ENCODE measurements around the gene KLHL20.
A peak's percentile ranks its signal among the peaks of the same experiment; 100 is the strongest.
"Not testable (repeated sequence)": the region's sequence is repeated elsewhere in the genome, so short reads cannot be mapped to it uniquely, and the experiment has no call there.

Gene KLHL20

GRCh38 chr1:173753830-173754229 lies 39.0 kb downstream of the KLHL20 start:
- no peak for DNase-seq

- DNase-seq: no peak
These were observed 42.9 kb downstream of the KLHL20 start for GRCh38 chr1:173757666-173758065.

DNA sequence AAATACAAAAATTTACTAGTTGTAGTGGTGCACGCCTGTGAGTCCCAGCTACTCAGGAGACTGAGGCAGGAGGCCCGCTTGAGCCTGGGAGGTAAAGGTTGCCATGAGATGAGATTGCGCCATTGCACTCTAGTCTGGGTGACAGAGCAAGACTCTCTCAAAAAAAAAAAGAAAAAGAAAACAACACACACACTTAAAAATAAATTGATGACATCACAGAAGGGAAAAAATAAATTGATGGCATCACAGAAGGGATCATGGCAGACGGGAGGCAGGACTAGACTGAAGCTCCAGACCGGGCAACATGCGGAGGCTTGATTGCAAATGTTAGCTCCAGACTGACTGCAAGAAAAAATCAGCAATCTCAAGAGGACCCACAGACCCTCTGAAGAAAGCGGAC lies 43.3 kb downstream of the KLHL20 start:
- no peak for DNase-seq

GRCh38 chr1:173758980-173759379 lies 44.2 kb downstream of the KLHL20 start:
- DNase-seq: no peak

GRCh38 chr1:173764331-173764730 lies 49.5 kb downstream of the KLHL20 start:
- not testable (repeated sequence) for DNase-seq

DNA sequence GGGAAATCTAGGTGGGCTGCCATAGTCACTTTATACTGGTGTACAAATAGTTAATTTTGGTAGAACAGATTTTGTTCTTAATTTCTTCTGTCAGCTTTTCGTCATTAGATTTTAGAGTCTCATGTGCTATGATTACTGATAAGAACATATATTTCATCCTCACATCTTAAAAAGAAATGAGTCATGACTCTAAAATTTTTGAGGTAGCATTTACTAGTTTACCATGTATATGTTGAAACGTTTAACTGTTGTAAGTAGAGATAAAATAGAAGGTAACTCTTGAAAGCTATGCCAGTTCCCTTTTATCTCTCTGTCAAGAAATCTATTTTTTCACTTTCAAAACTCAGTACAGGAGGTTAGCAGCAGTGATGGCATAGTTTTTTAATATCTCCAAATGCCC lies 53.4 kb downstream of the KLHL20 start:
- no peak for DNase-seq

GRCh38 chr1:173768827-173769226 lies 54.0 kb downstream of the KLHL20 start:
- no peak for DNase-seq

DNA sequence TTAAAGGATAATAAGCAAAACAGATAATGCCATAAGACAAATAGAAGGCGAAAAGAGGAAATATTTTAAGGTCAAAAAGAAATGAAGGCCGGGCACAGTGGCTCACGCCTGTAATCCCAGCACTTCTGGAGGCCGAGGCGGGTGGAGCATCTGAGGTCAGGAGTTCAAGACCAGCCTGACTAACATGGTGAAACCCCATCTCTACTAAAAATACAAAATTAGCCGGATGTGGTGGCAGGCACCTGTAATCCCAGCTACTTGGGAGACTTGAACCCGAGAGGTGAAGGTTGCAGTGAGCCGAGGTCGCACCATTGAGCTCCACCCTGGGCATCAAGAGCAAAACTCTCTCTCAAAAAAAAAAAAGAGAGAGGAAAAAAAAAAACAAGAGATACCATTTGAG lies 55.5 kb downstream of the KLHL20 start:
- DNase-seq: not testable (repeated sequence)

- DNase-seq: no peak
These were observed 56.8 kb downstream of the KLHL20 start for GRCh38 chr1:173771560-173771959.

- DNase-seq: no peak
These were observed 60.9 kb downstream of the KLHL20 start for GRCh38 chr1:173775578-173776226.

GRCh38 chr1:173779936-173780335 lies 65.2 kb downstream of the KLHL20 start:
- no peak for DNase-seq

DNA sequence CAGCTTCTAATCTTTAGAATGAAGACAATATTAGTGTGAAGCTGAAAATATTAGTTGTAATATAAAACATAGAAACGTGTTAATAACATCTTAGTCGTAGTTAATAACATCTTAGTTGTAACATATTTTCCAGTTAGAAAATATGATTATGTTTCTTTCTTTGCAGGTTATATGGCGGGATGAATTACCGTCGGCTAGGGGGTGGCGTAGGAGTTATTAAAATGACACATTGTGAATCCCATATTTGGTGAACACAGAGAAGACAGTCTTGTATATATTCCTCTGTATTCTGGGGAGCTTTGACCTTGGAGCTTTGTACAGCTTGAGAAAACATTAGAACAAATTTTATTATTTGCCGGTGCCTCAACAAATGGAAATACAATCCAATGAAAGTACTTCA lies 70.2 kb downstream of the KLHL20 start:
- no peak for DNase-seq

DNA sequence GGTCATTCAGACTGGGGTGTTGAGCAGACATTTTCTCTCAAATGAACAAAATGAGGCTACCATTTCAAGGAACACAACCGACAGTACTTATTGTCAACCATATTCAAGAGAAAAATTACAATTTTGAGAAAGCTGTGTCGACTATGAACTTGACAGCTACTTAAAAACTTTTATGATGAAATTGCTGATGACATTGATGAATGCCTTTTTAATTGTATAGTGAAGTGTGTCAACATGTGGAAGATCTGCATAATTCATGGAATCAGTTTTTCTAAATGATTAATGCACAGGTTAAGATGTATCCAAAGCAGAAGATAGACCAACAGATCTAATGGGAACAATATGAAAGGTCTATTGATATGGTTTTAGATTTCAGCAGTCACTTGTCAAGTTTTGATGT lies 75.1 kb downstream of the KLHL20 start:
- DNase-seq: no peak

- no peak for DNase-seq
These were observed 83.3 kb downstream of the KLHL20 start for GRCh38 chr1:173798078-173798477.

- not testable (repeated sequence) for DNase-seq
These were observed 85.2 kb downstream of the KLHL20 start for GRCh38 chr1:173799995-173800394.

GRCh38 chr1:173802961-173803360 lies 88.2 kb downstream of the KLHL20 start:
- DNase-seq: no peak

GRCh38 chr1:173813654-173814053 lies 98.9 kb downstream of the KLHL20 start:
- DNase-seq: not testable (repeated sequence)

DNA sequence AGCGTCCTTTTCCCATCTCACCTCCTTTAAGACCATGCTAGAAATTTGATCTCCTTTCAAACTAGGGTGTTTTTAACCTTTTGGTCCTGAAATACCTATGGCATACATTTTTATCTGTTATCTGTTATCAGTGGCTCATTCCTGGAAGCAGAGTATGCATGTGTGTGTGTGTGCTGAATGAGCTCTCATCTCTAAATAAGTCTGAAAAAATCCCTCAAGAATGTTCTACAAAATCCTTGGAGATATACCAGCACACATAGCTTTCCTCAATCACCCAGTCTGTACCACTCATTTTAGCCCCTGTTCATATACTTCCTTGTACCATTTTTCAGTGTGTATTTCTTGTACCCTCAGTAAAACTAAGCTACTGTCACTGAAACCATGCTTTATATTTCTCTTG lies 103.7 kb downstream of the KLHL20 start:
- DNase-seq: no peak

GRCh38 chr1:173821680-173822079 lies 106.9 kb downstream of the KLHL20 start:
- no peak for DNase-seq

DNA sequence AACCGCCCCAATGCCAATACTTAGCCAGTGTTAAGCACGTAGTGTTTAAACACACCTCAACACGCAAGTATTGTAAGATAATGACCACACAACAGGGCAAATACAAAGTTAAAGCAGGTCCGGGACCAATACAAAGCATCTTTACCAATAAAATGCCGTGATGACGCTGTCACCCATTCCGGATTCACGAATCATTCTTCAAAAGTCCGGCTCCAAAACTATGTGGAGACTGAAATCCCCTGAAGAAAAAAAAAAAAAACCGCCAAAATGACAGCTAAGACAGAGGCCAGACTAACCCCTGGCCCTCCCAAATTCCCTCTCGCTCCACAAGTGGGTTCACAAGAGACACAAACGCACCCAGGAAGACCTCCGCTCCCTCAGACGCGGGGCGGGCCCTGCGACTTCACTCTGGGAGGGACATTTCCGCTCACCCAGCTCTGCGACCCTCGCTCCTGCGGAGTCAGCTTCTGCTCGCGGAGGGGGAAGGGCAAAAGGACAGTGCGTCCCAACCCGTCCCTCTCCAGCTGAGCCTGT lies 109.1 kb downstream of the KLHL20 start:
- DNase-seq: no peak

GRCh38 chr1:173824315-173825081 lies 109.7 kb downstream of the KLHL20 start, which contains the start of the genes CENPL and DARS2:
CENPL (minus strand) TSS chr1:173824883; CDS start chr1:173811299, 13,584 bp downstream.
DARS2 (plus strand) TSS chr1:173824673; CDS start chr1:173825230, 557 bp downstream.
- peak; percentile 97 for DNase-seq

- no peak for DNase-seq
These were observed 112.8 kb downstream of the KLHL20 start for GRCh38 chr1:173827611-173828010.

GRCh38 chr1:173832748-173833147 lies 118.0 kb downstream of the KLHL20 start:
- no peak for DNase-seq

All from suppressor macrophage treated with lipopolysaccharide for 4 hours (primary cell).